ENCODE results near the gene CYP4F2. TPM values are rescaled to one million over a fixed set of nuclear protein-coding genes. Genes with fewer than 3 reads are reported as not detected.
"Not testable (repeated sequence)": the region's sequence is repeated elsewhere in the genome, so short reads cannot be mapped to it uniquely, and the experiment has no call there.

Gene CYP4F2
- total RNA-seq, 1 experiment from 2014 or later, result not detected

DNA sequence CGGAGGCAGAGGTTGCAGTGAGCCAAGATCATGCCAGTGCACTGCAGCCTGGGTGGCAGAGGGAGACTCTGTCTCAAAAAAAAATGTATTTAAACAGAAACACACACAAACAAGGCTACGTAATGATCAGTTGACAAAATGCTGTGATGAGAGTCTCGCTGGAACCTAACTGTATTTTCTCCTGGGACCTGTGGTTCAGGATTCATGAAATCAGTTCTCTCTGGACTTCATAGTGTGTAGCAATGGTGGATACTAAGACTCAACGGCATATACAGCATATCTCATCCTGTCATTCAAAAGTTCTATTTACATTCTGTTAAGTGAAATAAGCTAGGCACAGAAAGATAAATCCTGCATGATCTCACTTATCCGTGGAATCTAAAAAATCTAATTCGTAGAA lies 37.4 kb downstream of the CYP4F2 start:
- H3K4me3 Mint-ChIP-seq (ENCODE audit: low read depth, unreplicated experiment), result no peak overlapping the region
- no peaks in the 10 kb centered on the region for H3K9me3 Mint-ChIP-seq (ENCODE audit: low read depth, unreplicated experiment)
- TF ChIP-seq, protein P1, sequence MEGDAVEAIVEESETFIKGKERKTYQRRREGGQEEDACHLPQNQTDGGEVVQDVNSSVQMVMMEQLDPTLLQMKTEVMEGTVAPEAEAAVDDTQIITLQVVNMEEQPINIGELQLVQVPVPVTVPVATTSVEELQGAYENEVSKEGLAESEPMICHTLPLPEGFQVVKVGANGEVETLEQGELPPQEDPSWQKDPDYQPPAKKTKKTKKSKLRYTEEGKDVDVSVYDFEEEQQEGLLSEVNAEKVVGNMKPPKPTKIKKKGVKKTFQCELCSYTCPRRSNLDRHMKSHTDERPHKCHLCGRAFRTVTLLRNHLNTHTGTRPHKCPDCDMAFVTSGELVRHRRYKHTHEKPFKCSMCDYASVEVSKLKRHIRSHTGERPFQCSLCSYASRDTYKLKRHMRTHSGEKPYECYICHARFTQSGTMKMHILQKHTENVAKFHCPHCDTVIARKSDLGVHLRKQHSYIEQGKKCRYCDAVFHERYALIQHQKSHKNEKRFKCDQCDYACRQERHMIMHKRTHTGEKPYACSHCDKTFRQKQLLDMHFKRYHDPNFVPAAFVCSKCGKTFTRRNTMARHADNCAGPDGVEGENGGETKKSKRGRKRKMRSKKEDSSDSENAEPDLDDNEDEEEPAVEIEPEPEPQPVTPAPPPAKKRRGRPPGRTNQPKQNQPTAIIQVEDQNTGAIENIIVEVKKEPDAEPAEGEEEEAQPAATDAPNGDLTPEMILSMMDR (IDR thresholded peaks at IDR 0.05; ENCODE audit: unreplicated experiment), result no peak
- H3K27ac Mint-ChIP-seq (ENCODE audit: unreplicated experiment), result no peak overlapping the region
- DNase-seq, result no peak
- H3K36me3 Mint-ChIP-seq (ENCODE audit: insufficient read depth, unreplicated experiment), result peaks cover 21% of the 10 kb centered on the region
- H3K4me1 Mint-ChIP-seq (ENCODE audit: low read depth, unreplicated experiment), result peaks cover 8% of the 10 kb centered on the region
- intact Hi-C loops (cut with micrococcal nuclease; ENCODE audit: unreplicated experiment), result no loop called here
- no peaks in the 10 kb centered on the region for H3K27me3 Mint-ChIP-seq (ENCODE audit: unreplicated experiment)
- CTCF ChIA-PET, result no interaction called here
- no TSS peak for BruUV-seq (replicated peaks)

DNA sequence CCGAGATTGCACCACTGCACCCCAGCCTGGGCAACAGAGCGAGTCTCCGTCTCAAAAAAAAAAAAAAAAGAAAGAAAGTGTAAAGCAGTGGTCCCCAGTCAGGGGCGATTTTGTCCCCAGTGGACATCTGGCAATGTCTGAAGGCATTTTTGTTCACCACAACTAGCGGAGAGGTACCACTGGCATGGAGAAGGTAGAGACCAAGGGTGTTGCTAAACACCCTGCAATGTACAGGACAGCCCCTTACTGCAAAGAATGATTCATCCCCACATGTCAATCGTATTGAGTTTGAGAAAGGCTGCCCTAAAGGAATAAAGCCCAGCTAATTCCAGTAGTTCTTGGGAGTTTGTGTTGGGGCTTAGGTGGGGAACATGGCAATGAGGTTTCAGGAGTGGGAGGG lies 38.7 kb downstream of the CYP4F2 start:
- Mint-ChIP-seq H3K4me3 (ENCODE audit: low read depth, unreplicated experiment) (no peak overlapping the region), H3K9me3 (ENCODE audit: low read depth, unreplicated experiment) (no peaks in the 10 kb centered on the region), H3K36me3 (ENCODE audit: insufficient read depth, unreplicated experiment) (peaks cover 21% of the 10 kb centered on the region), H3K27ac (ENCODE audit: unreplicated experiment) (no peak overlapping the region), H3K4me1 (ENCODE audit: low read depth, unreplicated experiment) (peaks cover 8% of the 10 kb centered on the region), H3K27me3 (ENCODE audit: unreplicated experiment) (no peaks in the 10 kb centered on the region)
- CTCF ChIA-PET, result no interaction called here
- BruUV-seq (replicated peaks), result no TSS peak
- no peak for DNase-seq
- TF ChIP-seq, protein P1 (IDR thresholded peaks at IDR 0.05; ENCODE audit: unreplicated experiment), result no peak
- intact Hi-C loops (cut with micrococcal nuclease; ENCODE audit: unreplicated experiment), result no loop called here

DNA sequence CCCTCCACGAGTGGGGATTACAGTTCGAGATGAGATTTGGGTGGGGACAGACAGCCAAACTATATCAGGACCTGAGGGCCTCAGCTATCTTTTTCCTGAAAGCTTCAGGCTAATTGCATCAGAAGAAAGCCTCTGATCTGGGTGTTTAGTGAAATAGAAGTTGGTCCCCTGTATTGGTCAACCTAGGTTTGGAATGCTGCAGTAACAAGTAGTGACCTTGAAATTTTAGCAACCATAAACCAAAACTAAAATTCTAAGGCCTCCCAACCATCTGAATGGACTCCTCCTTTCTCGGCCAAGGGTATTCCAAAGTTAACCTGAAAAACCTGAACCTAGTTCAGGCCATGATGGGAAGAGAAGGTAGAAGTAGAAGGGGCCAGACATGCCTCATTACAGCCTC lies 47.5 kb downstream of the CYP4F2 start:
- Mint-ChIP-seq H3K27me3 (ENCODE audit: unreplicated experiment) (no peaks in the 10 kb centered on the region), H3K4me3 (ENCODE audit: low read depth, unreplicated experiment) (no peak overlapping the region), H3K36me3 (ENCODE audit: insufficient read depth, unreplicated experiment) (peaks cover 13% of the 10 kb centered on the region), H3K4me1 (ENCODE audit: low read depth, unreplicated experiment) (no peaks in the 10 kb centered on the region), H3K9me3 (ENCODE audit: low read depth, unreplicated experiment) (no peaks in the 10 kb centered on the region), H3K27ac (ENCODE audit: unreplicated experiment) (no peak overlapping the region)
- intact Hi-C loops (cut with micrococcal nuclease; ENCODE audit: unreplicated experiment), result no loop called here
- BruUV-seq (replicated peaks), result no TSS peak
- TF ChIP-seq, protein P1 (IDR thresholded peaks at IDR 0.05; ENCODE audit: unreplicated experiment), result no peak
- no peak for DNase-seq
- CTCF ChIA-PET, result no interaction called here

DNA sequence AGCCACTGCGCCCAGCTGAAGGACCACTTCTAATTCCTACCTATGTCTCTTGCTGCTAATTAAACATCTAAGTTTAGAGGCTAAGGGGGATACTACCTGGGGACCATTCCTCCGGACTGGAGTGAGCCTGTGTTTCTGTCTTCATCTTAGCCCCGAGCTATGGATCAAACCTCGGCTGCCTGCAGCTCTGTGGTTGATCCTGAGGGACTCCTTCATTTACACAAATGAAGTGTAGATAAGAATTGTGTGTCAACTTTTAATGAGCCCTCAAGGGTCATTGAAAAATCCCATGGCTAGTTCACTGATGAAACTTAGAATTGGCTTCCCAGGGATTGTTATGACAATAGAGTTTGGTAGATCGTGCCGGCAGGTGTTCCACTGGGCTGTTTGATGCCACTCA lies 51.0 kb downstream of the CYP4F2 start:
- H3K9me3 Mint-ChIP-seq (ENCODE audit: low read depth, unreplicated experiment), result no peaks in the 10 kb centered on the region
- no peaks in the 10 kb centered on the region for H3K4me1 Mint-ChIP-seq (ENCODE audit: low read depth, unreplicated experiment)
- intact Hi-C loops (cut with micrococcal nuclease; ENCODE audit: unreplicated experiment), result no loop called here
- peaks cover 18% of the 10 kb centered on the region for H3K36me3 Mint-ChIP-seq (ENCODE audit: insufficient read depth, unreplicated experiment)
- no peak for DNase-seq
- no TSS peak for BruUV-seq (replicated peaks)
- H3K27ac Mint-ChIP-seq (ENCODE audit: unreplicated experiment), result no peak overlapping the region
- TF ChIP-seq, protein P1 (IDR thresholded peaks at IDR 0.05; ENCODE audit: unreplicated experiment), result no peak
- CTCF ChIA-PET, result no interaction called here
- H3K4me3 Mint-ChIP-seq (ENCODE audit: low read depth, unreplicated experiment), result no peak overlapping the region
- H3K27me3 Mint-ChIP-seq (ENCODE audit: unreplicated experiment), result no peaks in the 10 kb centered on the region

DNA sequence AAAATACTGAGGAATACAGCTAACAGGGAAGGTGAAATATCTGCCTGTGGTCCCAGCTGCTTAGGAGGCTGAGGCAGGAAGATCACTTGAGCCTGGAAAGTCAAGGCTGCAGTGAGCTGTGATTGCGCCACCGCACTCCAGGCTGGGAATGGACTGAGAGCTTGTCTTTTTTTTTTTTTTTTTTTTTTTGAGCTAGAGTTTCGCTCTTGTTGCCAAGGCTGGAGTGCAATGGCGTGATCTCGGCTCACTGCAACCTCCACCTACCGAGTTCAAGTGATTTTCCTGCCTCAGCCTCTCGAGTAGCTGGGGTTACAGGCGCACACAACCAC lies 54.0 kb downstream of the CYP4F2 start:
- H3K4me3 Mint-ChIP-seq (ENCODE audit: low read depth, unreplicated experiment); H3K4me1 Mint-ChIP-seq (ENCODE audit: low read depth, unreplicated experiment); H3K9me3 Mint-ChIP-seq (ENCODE audit: low read depth, unreplicated experiment); H3K27me3 Mint-ChIP-seq (ENCODE audit: unreplicated experiment); DNase-seq; BruUV-seq (replicated peaks); H3K27ac Mint-ChIP-seq (ENCODE audit: unreplicated experiment); intact Hi-C loops (cut with micrococcal nuclease; ENCODE audit: unreplicated experiment): not testable (repeated sequence)
- peaks cover 25% of the 10 kb centered on the region for H3K36me3 Mint-ChIP-seq (ENCODE audit: insufficient read depth, unreplicated experiment)
- CTCF ChIA-PET, result interaction anchor here (1.0 to 1.2 kb wide), 2 partner anchors 20 to 29 kb away, joined by 3 read pairs; no protein-coding TSS in a partner anchor

All from Calu3 (cell line).